ENCODE data around the gene PLK5.
"Not testable (repeated sequence)": the region's sequence is repeated elsewhere in the genome, so short reads cannot be mapped to it uniquely, and the experiment has no call there.

PLK5 gene

GRCh38 chr19:1523412-1524286 lies at the start of gene PLK5:
PLK5 (plus strand) TSS chr19:1524077; CDS start chr19:1526997, 2,920 bp downstream.
- DNase-seq: no peak

GRCh38 chr19:1474765-1475351 lies 49.0 kb upstream of the PLK5 start:
- no peak for DNase-seq

GRCh38 chr19:1475751-1476437 lies 48.0 kb upstream of the PLK5 start:
- DNase-seq: no peak

- not testable (repeated sequence) for DNase-seq
These were observed 46.8 kb upstream of the PLK5 start for GRCh38 chr19:1477056-1477455.

GRCh38 chr19:1478934-1479707 lies 44.8 kb upstream of the PLK5 start, which contains the start of gene C19orf25:
C19orf25 (minus strand) TSS chr19:1479215; CDS start chr19:1478903, 312 bp downstream.
- peak; percentile 92 for DNase-seq

- DNase-seq: no peak
These were observed 42.5 kb upstream of the PLK5 start for GRCh38 chr19:1481224-1481892.

- DNase-seq: no peak
These were observed 42.0 kb upstream of the PLK5 start for GRCh38 chr19:1481893-1482360.

GRCh38 chr19:1482361-1483130 lies 41.3 kb upstream of the PLK5 start:
- DNase-seq: no peak

GRCh38 chr19:1483131-1483978 lies 40.5 kb upstream of the PLK5 start:
- no peak for DNase-seq

- no peak for DNase-seq
These were observed 39.9 kb upstream of the PLK5 start for GRCh38 chr19:1483979-1484428.

- DNase-seq: no peak
These were observed 36.9 kb upstream of the PLK5 start for GRCh38 chr19:1486720-1487575.

GRCh38 chr19:1487576-1488281 lies 36.1 kb upstream of the PLK5 start:
- DNase-seq: no peak

- DNase-seq: no peak
These were observed 35.6 kb upstream of the PLK5 start for GRCh38 chr19:1488282-1488601.

GRCh38 chr19:1489463-1490310 lies 34.2 kb upstream of the PLK5 start:
- no peak for DNase-seq

- peak; percentile 99 for DNase-seq
These were observed 33.4 kb upstream of the PLK5 start, which contains the start of gene PCSK4 for GRCh38 chr19:1490311-1491113. PCSK4 (minus strand) TSS chr19:1490350; CDS start chr19:1490346, 4 bp downstream.

- DNase-seq: no peak
These were observed 32.6 kb upstream of the PLK5 start, which contains the start of gene REEP6 for GRCh38 chr19:1491114-1491848. REEP6 (plus strand) TSS chr19:1491181; CDS start chr19:1491270, 89 bp downstream.

Measured in fibroblast of upper back skin (primary cell).